HG02973 (cell line): Measurements from ENCODE around the gene LMBR1.
"Not testable (repeated sequence)": the region's sequence is repeated elsewhere in the genome, so short reads cannot be mapped to it uniquely, and the experiment has no call there.

Source experiments
- ATAC-seq: cut with Tn5 transposase; IDR thresholded peaks from one replicate; pipeline ENCODE4 v1.9.1; 2021; ENCODE audit warnings: moderate library complexity; ENCODE audit not compliant: unreplicated experiment

The LMBR1 gene

GRCh38 chr7:156811706-156812105 is 81.3 kb downstream of the LMBR1 start:
- no peak for ATAC-seq

GRCh38 chr7:156803656-156804055 is 89.3 kb downstream of the LMBR1 start:
- ATAC-seq = not testable (repeated sequence)

- no peak for ATAC-seq
Observed at GRCh38 chr7:156802214-156802613, 90.8 kb downstream of the LMBR1 start.

- ATAC-seq = no peak
Observed at GRCh38 chr7:156795415-156795814, 97.6 kb downstream of the LMBR1 start.

GRCh38 chr7:156793334-156793733 is 99.6 kb downstream of the LMBR1 start:
- ATAC-seq = no peak

- ATAC-seq = no peak
Observed at GRCh38 chr7:156792611-156793010, 100.4 kb downstream of the LMBR1 start.

- no peak for ATAC-seq
Observed at GRCh38 chr7:156791241-156791640, 101.7 kb downstream of the LMBR1 start.

- ATAC-seq = no peak
Observed at GRCh38 chr7:156790264-156790663, 102.7 kb downstream of the LMBR1 start.

GRCh38 chr7:156785998-156786543 is 106.9 kb downstream of the LMBR1 start:
- no peak for ATAC-seq

- ATAC-seq = no peak
Observed at GRCh38 chr7:156783864-156784263, 109.1 kb downstream of the LMBR1 start.

DNA sequence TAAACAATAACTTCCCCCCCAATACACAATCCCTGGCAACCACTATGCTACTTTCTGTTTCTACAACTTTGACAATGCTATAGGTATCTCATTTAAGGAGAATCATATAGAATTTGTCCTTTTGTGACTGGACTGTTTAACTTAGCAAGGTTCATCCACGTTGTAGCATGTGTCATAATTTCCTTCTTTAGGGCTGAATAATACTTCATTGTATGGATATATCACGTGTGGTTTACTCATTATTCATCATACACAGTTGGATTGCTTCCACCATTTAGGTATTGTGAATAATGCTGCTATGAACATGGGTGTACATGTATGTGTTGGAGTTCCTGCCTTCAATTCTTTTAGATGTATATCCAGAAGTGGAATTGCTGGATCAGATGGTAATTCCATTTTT is 111.0 kb downstream of the LMBR1 start:
- ATAC-seq = no peak

GRCh38 chr7:156780724-156781455 is 112.1 kb downstream of the LMBR1 start:
- ATAC-seq = peak; percentile 96

- no peak for ATAC-seq
Observed at GRCh38 chr7:156778668-156779067, 114.3 kb downstream of the LMBR1 start.

- ATAC-seq = no peak
Observed at GRCh38 chr7:156778201-156778600, 114.8 kb downstream of the LMBR1 start.

- no peak for ATAC-seq
Observed at GRCh38 chr7:156777364-156778069, 115.5 kb downstream of the LMBR1 start.

GRCh38 chr7:156776527-156776926 is 116.5 kb downstream of the LMBR1 start:
- no peak for ATAC-seq

DNA sequence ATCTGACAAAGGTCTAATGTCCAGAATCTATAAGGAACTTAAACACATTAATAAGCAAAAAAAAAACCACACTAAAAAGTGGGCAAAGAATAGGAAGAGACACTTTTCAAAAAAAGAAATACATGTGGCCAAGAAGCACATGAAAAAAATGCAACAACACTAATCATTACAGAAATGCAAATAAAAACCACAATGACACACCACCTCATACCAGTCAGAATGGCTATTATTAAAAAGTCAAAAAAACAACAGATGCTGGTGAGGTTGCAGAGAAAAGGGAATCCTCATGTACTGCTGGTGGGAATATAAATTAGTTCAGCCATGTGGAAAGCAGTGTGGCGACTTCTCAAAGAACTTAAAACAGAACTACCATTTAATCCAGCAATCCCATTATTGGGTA is 119.0 kb downstream of the LMBR1 start:
- peak; percentile 57 for ATAC-seq

DNA sequence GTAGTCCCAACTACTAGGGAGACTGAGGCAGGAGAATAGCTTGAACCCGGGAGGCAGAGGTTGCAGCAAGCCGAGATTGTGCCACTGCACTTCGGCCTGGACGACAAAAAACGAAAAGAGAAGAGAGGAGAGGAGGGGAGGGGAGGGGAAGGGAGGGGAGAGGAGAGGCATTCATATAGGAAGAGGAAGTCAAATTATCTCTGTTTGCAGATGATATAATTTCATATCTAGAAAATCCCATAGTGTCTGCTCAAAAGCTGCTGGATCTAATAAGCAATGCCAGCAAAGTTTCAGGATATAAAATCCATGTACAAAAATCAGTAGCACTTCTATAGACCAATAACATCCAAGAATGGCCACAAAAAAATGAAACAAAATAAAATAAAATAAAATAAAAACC is 120.3 kb downstream of the LMBR1 start:
- no peak for ATAC-seq

DNA sequence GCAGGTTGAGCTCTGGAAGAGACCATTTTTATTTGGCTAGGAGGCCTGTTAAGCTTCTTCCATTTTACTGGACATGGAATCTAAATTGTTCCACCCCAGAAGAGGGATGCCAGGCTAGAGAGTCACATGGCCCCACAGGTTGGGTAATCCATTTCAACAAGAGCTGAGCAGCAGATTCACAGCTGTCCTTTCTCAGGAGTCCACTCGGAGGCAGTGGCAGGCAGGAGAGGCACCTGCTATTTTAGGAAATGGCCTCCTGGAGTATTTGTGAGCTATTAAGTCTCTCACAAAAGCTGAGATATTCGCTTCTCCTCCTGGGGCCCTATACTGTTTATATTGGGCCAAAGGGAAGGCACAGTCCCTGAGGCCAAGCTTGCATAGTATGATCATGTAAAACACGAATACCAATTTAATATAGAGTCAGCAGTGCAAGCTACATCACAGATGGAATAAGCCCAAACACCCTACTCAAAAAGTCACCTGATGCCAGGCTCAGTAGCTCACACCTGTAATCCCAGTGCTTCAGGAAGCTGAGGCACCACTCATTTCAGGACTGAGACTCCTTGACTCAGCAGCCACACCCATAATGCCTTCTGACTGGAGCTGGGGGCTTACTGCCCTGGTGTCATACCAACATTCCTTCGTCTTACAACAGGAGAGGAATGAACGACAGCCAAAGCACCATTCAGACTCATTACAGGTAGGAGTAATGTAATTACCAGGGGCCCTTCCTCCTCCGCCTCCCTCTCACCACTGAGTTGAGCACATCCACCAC is 124.1 kb downstream of the LMBR1 start:
- ATAC-seq = no peak

DNA sequence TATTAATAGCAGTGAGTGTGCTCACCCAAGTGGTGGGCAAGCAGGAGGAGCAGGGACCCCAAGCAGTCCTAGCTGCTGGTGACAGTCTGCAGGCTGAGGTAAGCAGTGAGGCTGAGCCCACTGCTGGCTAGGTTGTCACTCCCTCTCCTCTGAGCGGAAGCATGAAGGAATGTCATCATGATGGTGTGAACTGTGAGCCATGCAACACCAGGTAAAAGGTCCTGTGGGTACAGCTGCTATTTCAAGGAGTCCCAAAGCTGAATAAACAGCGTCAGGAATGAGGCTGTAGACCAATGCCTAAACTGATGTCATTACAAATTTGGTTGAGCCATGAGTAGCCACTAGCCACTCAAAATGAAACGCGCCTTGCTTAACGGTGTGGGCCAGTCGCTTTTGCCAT is 126.3 kb downstream of the LMBR1 start:
- ATAC-seq = no peak

DNA sequence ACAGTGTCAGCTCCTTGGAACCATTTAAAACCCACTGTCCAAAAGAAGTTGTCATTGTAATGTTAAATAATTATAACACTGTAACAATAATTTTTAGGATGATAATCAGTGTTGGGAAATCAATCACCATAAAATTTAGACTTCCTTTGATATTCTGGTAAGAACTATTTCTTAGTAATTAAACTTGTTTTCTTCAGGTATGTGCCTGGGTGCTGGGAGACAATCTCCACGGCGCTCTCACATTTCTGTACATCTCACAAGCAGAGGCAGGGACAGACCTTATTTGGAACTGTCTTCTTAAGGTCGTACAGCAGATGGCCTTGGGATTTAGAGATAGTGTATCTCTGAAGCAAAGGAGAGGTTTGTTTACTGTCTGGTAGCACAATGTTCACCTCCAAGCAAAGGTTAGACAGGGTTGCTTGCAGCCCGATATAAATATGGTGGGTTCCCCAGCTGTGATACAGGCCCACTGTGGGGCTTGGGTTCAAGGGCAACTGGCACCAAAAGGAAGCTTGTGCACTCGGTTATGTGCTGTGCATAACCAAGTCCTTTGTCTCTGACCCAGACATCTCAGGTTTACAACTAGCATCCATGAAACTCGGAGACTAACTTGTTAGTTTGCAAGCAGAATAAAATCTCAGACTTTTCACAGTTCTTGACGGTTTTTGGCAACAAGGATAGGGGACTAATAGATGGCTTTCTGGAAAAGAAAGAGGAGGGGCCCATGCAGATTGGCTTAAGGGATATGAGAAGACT is 126.9 kb downstream of the LMBR1 start:
- no peak for ATAC-seq
